ENCODE results near the gene RBP4. TPM values are rescaled to one million over a fixed set of nuclear protein-coding genes. Genes with fewer than 3 reads are reported as not detected.

The RBP4 gene
- total and polyA plus RNA-seq, 5 experiments from 2014 or later: not detected

GRCh38 chr10:93572606-93573005, 28.4 kb downstream of the RBP4 start:
- H3K9me3 Mint-ChIP-seq: no peaks in the 10 kb centered on the region
- POLR2A ChIA-PET: no interaction called here
- DNase-seq: no peak
- H3K36me3 Mint-ChIP-seq: no peaks in the 10 kb centered on the region
- H3K27me3 Mint-ChIP-seq: peaks cover 19 to 64% (median 50%) of the 10 kb centered on the region in 5 donors
- ATAC-seq: no peak
- peak overlapping the region in 1 of 10 donors; percentile 16 for H3K4me3 Mint-ChIP-seq
- peaks cover 5 to 11% (median 9%) of the 10 kb centered on the region in 4 donors for H3K4me1 Mint-ChIP-seq
- H3K27ac Mint-ChIP-seq: peak overlapping the region in 1 of 10 donors; percentile 12

GRCh38 chr10:93570383-93570782, 30.7 kb downstream of the RBP4 start:
- Mint-ChIP-seq H3K4me3 (no peak overlapping the region), H3K36me3 (no peaks in the 10 kb centered on the region), H3K9me3 (no peaks in the 10 kb centered on the region), H3K4me1 (peaks cover 10 to 20% (median 13%) of the 10 kb centered on the region in 4 donors), H3K27me3 (peaks cover 26 to 83% (median 63%) of the 10 kb centered on the region in 5 donors), H3K27ac (no peak overlapping the region)
- POLR2A ChIA-PET: no interaction called here
- ATAC-seq: no peak
- DNase-seq: no peak

- H3K36me3 Mint-ChIP-seq: no peaks in the 10 kb centered on the region
- H3K27me3 Mint-ChIP-seq: peaks cover 28 to 84% (median 56%) of the 10 kb centered on the region in 5 donors
- H3K4me3 Mint-ChIP-seq: no peak overlapping the region
- ATAC-seq (no peak), DNase-seq (no peak)
- POLR2A ChIA-PET: no interaction called here
- H3K9me3 Mint-ChIP-seq: no peaks in the 10 kb centered on the region
- H3K4me1 Mint-ChIP-seq: peaks cover 4 to 12% (median 9%) of the 10 kb centered on the region in 4 donors
- no peak overlapping the region for H3K27ac Mint-ChIP-seq
Measured at GRCh38 chr10:93568105-93568390, 33.0 kb downstream of the RBP4 start.

DNA sequence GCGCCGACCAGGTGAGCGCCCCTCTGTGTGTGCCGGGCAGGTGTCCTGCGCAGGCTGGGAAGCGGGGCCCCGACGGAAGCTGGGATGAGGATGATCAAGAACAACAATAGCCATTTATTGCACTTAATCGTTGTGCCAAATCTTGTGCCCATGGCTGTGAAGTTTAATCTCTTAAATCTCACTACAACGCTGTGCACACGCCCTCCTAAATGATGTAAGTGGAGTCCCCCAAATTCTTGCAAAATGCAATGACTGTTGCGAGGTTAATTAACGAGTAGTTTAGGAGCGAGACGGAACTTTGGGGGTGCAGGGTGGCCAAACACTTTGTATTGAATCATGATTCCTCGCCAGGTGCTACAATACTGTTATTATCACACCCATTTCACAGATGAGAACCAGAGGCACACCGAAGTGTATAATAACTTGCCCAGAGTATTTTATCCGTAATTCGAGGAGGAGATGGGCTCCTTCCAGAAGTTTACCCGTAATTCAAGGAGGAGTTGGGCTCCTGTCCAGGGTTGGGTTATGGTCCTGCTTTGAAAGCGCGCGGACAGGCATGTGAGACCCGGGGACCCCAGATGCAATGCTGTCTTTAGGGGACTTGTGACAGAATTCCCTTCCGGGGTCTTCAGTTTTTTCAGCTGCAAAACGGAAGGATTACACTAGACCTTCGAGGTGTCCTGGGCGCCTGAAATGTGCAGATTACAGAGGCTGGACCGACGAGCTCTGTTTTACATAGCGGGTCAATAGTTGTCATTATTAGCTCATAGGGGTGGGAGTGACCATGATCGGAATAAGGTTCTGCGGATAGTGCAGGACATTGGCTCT, 33.5 kb downstream of the RBP4 start:
- no peak for DNase-seq
- Mint-ChIP-seq H3K9me3 (no peaks in the 10 kb centered on the region), H3K4me3 (peak overlapping the region in 1 of 10 donors; percentile 19), H3K27me3 (peaks cover 28 to 80% (median 55%) of the 10 kb centered on the region in 5 donors), H3K27ac (peak overlapping the region in 1 of 10 donors; percentile 65), H3K4me1 (peaks cover 2 to 9% (median 8%) of the 10 kb centered on the region in 4 donors), H3K36me3 (no peaks in the 10 kb centered on the region)
- ATAC-seq: no peak
- POLR2A ChIA-PET: no interaction called here

- no peak for ATAC-seq
- peaks cover 23 to 80% (median 50%) of the 10 kb centered on the region in 5 donors for H3K27me3 Mint-ChIP-seq
- H3K9me3 Mint-ChIP-seq: no peaks in the 10 kb centered on the region
- H3K27ac Mint-ChIP-seq: no peak within 1 kb of the TSS
- no peak for DNase-seq
- H3K36me3 Mint-ChIP-seq: no peaks in the 10 kb centered on the region
- POLR2A ChIA-PET: no interaction called here
- peaks cover 0 to 9% (median 7%) of the 10 kb centered on the region in 4 donors for H3K4me1 Mint-ChIP-seq
- peak within 1 kb of the TSS in 1 of 10 donors; percentile 19 for H3K4me3 Mint-ChIP-seq
Measured at GRCh38 chr10:93566435-93567276, 34.4 kb downstream of the RBP4 start, which contains the start of gene FFAR4. Gene FFAR4 (plus strand): TSS chr10:93566665. CDS start chr10:93566721, 56 bp downstream.

- H3K27me3 Mint-ChIP-seq: peaks cover 17 to 80% (median 55%) of the 10 kb centered on the region in 5 donors
- H3K9me3 Mint-ChIP-seq: no peaks in the 10 kb centered on the region
- no peaks in the 10 kb centered on the region for H3K36me3 Mint-ChIP-seq
- DNase-seq (no peak), ATAC-seq (no peak)
- no peak overlapping the region for H3K27ac Mint-ChIP-seq
- H3K4me3 Mint-ChIP-seq: no peak overlapping the region
- POLR2A ChIA-PET: no interaction called here
- peaks cover 0 to 9% (median 7%) of the 10 kb centered on the region in 4 donors for H3K4me1 Mint-ChIP-seq
Measured at GRCh38 chr10:93565446-93565845, 35.6 kb downstream of the RBP4 start.

DNA sequence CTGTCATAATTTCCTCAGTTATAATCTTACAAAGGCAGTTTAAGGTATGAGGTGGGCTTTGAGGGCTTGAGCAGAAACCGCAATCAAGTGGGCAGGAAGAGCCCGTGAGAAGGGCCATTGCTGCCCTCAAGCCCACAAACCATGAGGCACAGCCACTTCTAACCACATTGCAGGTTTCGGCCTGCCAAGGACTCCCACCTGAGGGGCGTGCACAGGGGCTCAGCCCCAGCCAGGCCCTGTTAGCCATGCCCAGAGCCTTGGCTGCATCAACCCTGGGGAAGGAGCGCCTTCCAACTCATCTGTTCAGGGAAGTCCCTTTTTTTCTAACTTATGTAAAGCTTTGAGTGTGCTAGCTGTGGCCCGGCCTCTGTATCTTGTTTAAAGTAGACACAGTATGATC, 40.5 kb downstream of the RBP4 start:
- no peak overlapping the region for H3K27ac Mint-ChIP-seq
- POLR2A ChIA-PET: no interaction called here
- H3K36me3 Mint-ChIP-seq: no peaks in the 10 kb centered on the region
- H3K27me3 Mint-ChIP-seq: peaks cover 6 to 52% (median 30%) of the 10 kb centered on the region in 5 donors
- no peak for DNase-seq
- ATAC-seq: no peak
- H3K4me3 Mint-ChIP-seq: no peak overlapping the region
- H3K9me3 Mint-ChIP-seq: no peaks in the 10 kb centered on the region
- H3K4me1 Mint-ChIP-seq: no peaks in the 10 kb centered on the region

GRCh38 chr10:93559490-93559889, 41.5 kb downstream of the RBP4 start:
- Mint-ChIP-seq H3K27ac (no peak overlapping the region), H3K4me3 (no peak overlapping the region), H3K4me1 (no peaks in the 10 kb centered on the region), H3K36me3 (no peaks in the 10 kb centered on the region), H3K9me3 (no peaks in the 10 kb centered on the region), H3K27me3 (peaks cover 1 to 45% (median 22%) of the 10 kb centered on the region in 5 donors)
- POLR2A ChIA-PET: no interaction called here
- DNase-seq (no peak), ATAC-seq (no peak)

DNA sequence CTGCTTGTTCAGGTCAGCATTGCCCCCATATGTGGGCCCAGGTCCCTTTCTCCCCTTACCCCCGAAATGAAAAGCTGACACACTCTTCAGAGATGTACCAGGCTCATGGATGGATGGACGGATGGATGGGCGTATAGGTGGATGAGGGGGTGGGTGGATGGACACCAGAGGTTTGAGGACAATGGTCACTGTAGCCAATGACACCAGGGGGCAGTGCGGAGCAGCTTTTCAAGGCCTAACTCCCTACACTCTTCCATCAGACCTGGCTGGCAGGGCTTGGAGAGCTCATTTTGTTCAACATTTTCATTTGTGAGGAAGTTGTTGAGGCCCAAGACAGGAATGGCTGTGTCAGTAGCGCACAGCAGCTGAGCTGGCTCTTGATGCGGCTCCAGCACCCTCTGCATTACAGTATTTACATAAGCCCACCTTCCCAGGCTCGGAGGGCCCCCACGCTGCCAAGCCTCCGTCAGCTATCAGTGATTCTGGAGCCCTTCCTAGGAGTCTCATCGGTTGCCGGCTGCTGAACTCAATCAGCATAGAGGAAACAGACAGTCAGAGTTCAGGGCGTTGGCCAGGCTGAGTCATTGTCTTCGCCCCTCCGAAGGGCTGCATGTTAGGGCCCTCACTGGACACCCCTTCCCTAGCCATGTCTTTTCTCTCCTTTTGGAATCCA, 46.1 kb downstream of the RBP4 start:
- Mint-ChIP-seq H3K4me1 (no peaks in the 10 kb centered on the region), H3K9me3 (no peaks in the 10 kb centered on the region), H3K27ac (no peak overlapping the region), H3K4me3 (no peak overlapping the region), H3K36me3 (no peaks in the 10 kb centered on the region), H3K27me3 (peaks cover 4 to 31% (median 14%) of the 10 kb centered on the region in 5 donors)
- POLR2A ChIA-PET: no interaction called here
- DNase-seq (peak in 5 of 10 donors; percentile 7 to 21 (median 13)), ATAC-seq (no peak)

DNA sequence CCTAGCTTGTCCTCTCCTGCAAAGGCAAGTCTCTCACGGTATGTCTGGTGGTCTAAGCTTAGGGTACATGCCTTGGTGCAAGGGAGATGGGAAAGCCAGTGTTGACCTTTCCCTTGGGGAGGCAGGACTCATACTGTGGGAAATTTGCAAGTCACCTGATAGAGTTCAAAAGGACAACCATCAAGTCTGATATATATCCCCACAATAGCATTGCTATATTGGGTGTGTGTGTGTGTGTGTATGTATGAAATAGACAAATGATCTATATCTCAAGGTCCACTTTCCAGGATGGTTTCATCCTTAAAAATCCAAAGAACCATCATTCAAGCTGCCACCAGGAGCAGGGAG, 46.7 kb downstream of the RBP4 start:
- Mint-ChIP-seq H3K4me1 (no peaks in the 10 kb centered on the region), H3K27ac (no peak overlapping the region), H3K36me3 (no peaks in the 10 kb centered on the region), H3K4me3 (no peak overlapping the region), H3K9me3 (no peaks in the 10 kb centered on the region), H3K27me3 (peaks cover 4 to 25% (median 8%) of the 10 kb centered on the region in 5 donors)
- POLR2A ChIA-PET: no interaction called here
- DNase-seq: no peak
- no peak for ATAC-seq

- Mint-ChIP-seq H3K4me1 (no peaks in the 10 kb centered on the region), H3K36me3 (no peaks in the 10 kb centered on the region), H3K27me3 (peaks cover 4 to 24% (median 6%) of the 10 kb centered on the region in 5 donors), H3K4me3 (no peak overlapping the region), H3K27ac (no peak overlapping the region), H3K9me3 (no peaks in the 10 kb centered on the region)
- POLR2A ChIA-PET: no interaction called here
- DNase-seq (no peak), ATAC-seq (no peak)
Measured at GRCh38 chr10:93553482-93554315, 47.3 kb downstream of the RBP4 start.

GRCh38 chr10:93552780-93553179, 48.3 kb downstream of the RBP4 start:
- Mint-ChIP-seq H3K27ac (peak overlapping the region in 1 of 10 donors; percentile 10), H3K36me3 (no peaks in the 10 kb centered on the region)

More at GRCh38 chr10:93552780-93553179, 48.3 kb downstream of the RBP4 start:
- H3K4me3 Mint-ChIP-seq: no peak overlapping the region
- no peaks in the 10 kb centered on the region for H3K4me1 Mint-ChIP-seq
- H3K9me3 Mint-ChIP-seq: no peaks in the 10 kb centered on the region
- peaks cover 5 to 24% (median 6%) of the 10 kb centered on the region in 5 donors for H3K27me3 Mint-ChIP-seq
- no peak for DNase-seq
- POLR2A ChIA-PET: no interaction called here
- ATAC-seq: no peak

All from naive thymus-derived CD8-positive, alpha-beta T cell (primary cell).